Heart left ventricle (tissue), 16 donors: ENCODE data around the gene IL2RG. TPM values are rescaled to one million over a fixed set of nuclear protein-coding genes. Genes with fewer than 3 reads are reported as not detected.

Experiments
- ATAC-seq, 4 donors: fragments of 200-7000 bp; cut with Tn5 transposase; one replicate each; pipeline ENCODE4 v1.9.1; 2020 to 2022; ENCODE audit warnings: moderate library complexity in 4 of 4, mild to moderate bottlenecking in 3 of 4, moderate number of reproducible peaks in 1 of 4
- DNase-seq, 5 donors: peaks; one replicate each; pipeline ENCODE4 v3.0.0-alpha.2; 2020
- H3K27ac ChIP-seq, 12 donors: fragments of 200-600 bp; sonication (generic) in 4 of 12; one replicate each; pipeline versions ENCODE4 v1.5.0 to v1.8.0; 2016 to 2022; ENCODE audit warnings: mild to moderate bottlenecking in 2 of 12
- H3K27me3 ChIP-seq, 9 donors: fragments of 200-600 bp; sonication (generic) in 2 of 9; one replicate each; pipeline versions ENCODE4 v1.5.1 to v1.8.0; 2016 to 2022; ENCODE audit warnings: mild to moderate bottlenecking in 3 of 9
- H3K36me3 ChIP-seq, 9 donors: fragments of 200-600 bp; sonication (generic) in 2 of 9; one replicate each; pipeline versions ENCODE4 v1.5.0 to v1.8.0; 2018 to 2022; ENCODE audit warnings: mild to moderate bottlenecking in 2 of 9
- H3K4me1 ChIP-seq, 12 donors: fragments of 200-600 bp; sonication (generic) in 4 of 12; one replicate each; pipeline versions ENCODE4 v1.5.0 to v1.8.0; 2016 to 2022; ENCODE audit warnings: mild to moderate bottlenecking in 3 of 12
- H3K4me3 ChIP-seq, 12 donors: fragments of 200-600 bp; sonication (generic) in 4 of 12; one replicate each; pipeline versions ENCODE4 v1.5.0 to v1.8.0; 2017 to 2022; ENCODE audit warnings: mild to moderate bottlenecking in 9 of 12, moderate library complexity in 4 of 12
- H3K9me3 ChIP-seq, 12 donors: fragments of 200-600 bp; sonication (generic) in 4 of 12; one replicate each; pipeline versions ENCODE4 v1.5.0 to v1.8.0; 2016 to 2022; ENCODE audit warnings: mild to moderate bottlenecking in 1 of 12
- CTCF ChIP-seq, 12 donors: fragments of 200-600 bp; sonication (generic) in 4 of 12; IDR thresholded peaks; one replicate each; pipeline versions ENCODE4 v1.5.0 to v1.8.0; 2018 to 2022; ENCODE audit warnings: antibody characterized with exemption in 12 of 12, mild to moderate bottlenecking in 5 of 12
- POLR2A ChIP-seq, 2 donors: fragments of 450-650 bp; IDR thresholded peaks; one replicate each; pipeline ENCODE4 v1.6.1; 2017; ENCODE audit warnings: antibody characterized with exemption in 2 of 2, mild to moderate bottlenecking in 2 of 2, moderate library complexity in 2 of 2
- WGBS, 4 donors: extraction: QIAGEN DNeasy Blood & Tissue Kit in 2 of 4; methylation state at CpG; one replicate each; pipeline versions ENCODE4 v1.1.5 to v1.1.7; 2013 to 2018; 5-methylcytosine and 5-hydroxymethylcytosine counted together
- intact Hi-C, 10 donors: fragments of 100-400 bp; cut with DNase I; formaldehyde crosslinking; loops; one replicate each; pipeline versions ENCODE4 v1.11.1 to v1.14.2; 2022
- polyA plus RNA-seq, 2 donors: library from polyadenylated mRNA; stranded (reverse); fragments of 200-250 nt; gene quantifications; one replicate each; pipeline ENCODE4 v1.2.3, GENCODE V29; 2013
- total RNA-seq, 9 donors: library from RNA; depleted of rRNA in 2 of 9; stranded (reverse); fragments of >200 nt in 2 of 9; fragmentation: NEBNext Ultra II Directional in 3 of 9; extraction: Animal tissue kit (Norgen Biotek cat#: 25700) in 3 of 9; gene quantifications; one replicate each; pipeline versions ENCODE4 v1.1.0 to v1.2.4, GENCODE V29; 2016 to 2023
- donor health status: ischemic (EF 13 %, LVEDD 7.1; RV severe dilation, severe dysfunction).
- donor health status: healthy with polysubstance abuse.
- donor health status: DM: no; HTN: yes; CAD: no.
- donor health status: DM: no; HTN: no; CAD: no.
- donor health status: ischemic (EF 25% LVEDD 6.9; RV normal size, moderate dysfunction).
- donor health status: ischemic (EF 25% LVEDD 5.7; RV mildly dilated, moderate dysfunction).
- donor health status: healthy.
- donor health status: DM: yes; HTN: yes; CAD: no.
- donor health status: ischemic (EF 35%, LVEDD 5.7; RV mildly dilated, moderate dysfunction).
- donor health status: nonischemic (EF 11% LVEDD 7.7; RV severe dilation, severe dysfunction).
- donor health status: DM: yes; HTN: yes; CAD: no.
- donor health status: PGD.
- donor health status: ischemic (EF 29% LVEDD 5.4; RV normal size, mild dysfunction).
- donor health status: nonischemic (EF 23%, LVEDD 6.1; RV moderate dilation, normal function).

Gene IL2RG
- total and polyA plus RNA-seq, 11 donors: 0.44 to 25.2 (median 2.0) TPM

- Histone ChIP-seq H3K27me3 (peaks cover 0 to 4% (median 0%) of the 10 kb centered on the region in 9 donors), H3K4me1 (peaks cover 0 to 30% (median 5%) of the 10 kb centered on the region in 12 donors), H3K27ac (no peak overlapping the region), H3K9me3 (no peaks in the 10 kb centered on the region), H3K36me3 (no peaks in the 10 kb centered on the region), H3K4me3 (no peak overlapping the region)
- 68 to 84% (median 76%) methylated on average over 29 to 31 of the region's 31 CpGs for WGBS, 4 donors
- DNase-seq: no peak
- intact Hi-C loops: no loop called here
- ATAC-seq: no peak
- TF ChIP-seq POLR2A (IDR thresholded peaks at IDR 0.05): no peak
- TF ChIP-seq CTCF (IDR thresholded peaks at IDR 0.05): no peak
Measured at GRCh38 chrX:71100581-71101505, 10.5 kb downstream of the IL2RG start.

GRCh38 chrX:71099736-71100135 is 11.6 kb downstream of the IL2RG start:
- intact Hi-C loops: loop anchor here in 5 of 10 donors (5.0 kb wide), 3 partner anchors 33 to 83 kb away; no protein-coding TSS in a partner anchor
- Histone ChIP-seq H3K4me1 (peaks cover 0 to 30% (median 6%) of the 10 kb centered on the region in 12 donors), H3K36me3 (no peaks in the 10 kb centered on the region), H3K27ac (no peak overlapping the region), H3K4me3 (no peak overlapping the region), H3K9me3 (no peaks in the 10 kb centered on the region), H3K27me3 (peaks cover 0 to 4% (median 0%) of the 10 kb centered on the region in 9 donors)
- DNase-seq (no peak), ATAC-seq (no peak)
- TF ChIP-seq CTCF (IDR thresholded peaks at IDR 0.05) (no peak), POLR2A (IDR thresholded peaks at IDR 0.05) (no peak)
- WGBS, 4 donors: 62 to 95% (median 84%) methylated on average over 4 of the region's 4 CpGs

DNA sequence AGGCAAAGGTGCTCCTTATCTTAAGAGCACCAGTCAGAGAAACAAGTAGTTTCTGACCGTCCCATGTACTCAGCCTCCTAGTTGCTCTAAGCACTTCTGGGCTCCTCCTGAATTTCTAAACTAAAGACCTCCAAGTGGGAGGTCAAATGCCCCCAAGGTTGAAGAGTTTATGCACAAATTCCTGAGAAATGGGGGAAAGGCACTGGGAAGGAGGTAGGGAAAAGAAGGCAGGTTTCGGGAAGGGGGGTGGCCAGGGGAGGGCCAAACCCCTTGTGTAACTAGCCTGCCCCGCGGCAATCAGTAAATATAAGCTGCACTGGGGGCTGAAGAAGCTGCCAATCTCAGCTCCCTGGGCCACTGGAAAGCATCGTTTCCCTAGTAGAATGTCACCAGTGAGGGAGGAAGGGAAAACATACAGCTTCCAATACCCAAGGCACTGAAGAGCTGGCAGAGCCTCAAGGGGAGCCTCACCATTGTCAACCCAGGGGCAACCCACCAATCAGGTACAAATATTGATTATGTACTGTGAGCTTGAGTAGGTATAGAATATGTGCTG is 12.3 kb downstream of the IL2RG start:
- intact Hi-C loops: loop anchor here in 6 of 10 donors (1.0 to 5.0 kb wide), 4 partner anchors 30 to 83 kb away; no protein-coding TSS in a partner anchor
- TF ChIP-seq CTCF (IDR thresholded peaks at IDR 0.05) (no peak), POLR2A (IDR thresholded peaks at IDR 0.05) (no peak)

GRCh38 chrX:71098302-71098701 is 13.1 kb downstream of the IL2RG start:
- ATAC-seq (peak in 1 of 4 donors; percentile 33), DNase-seq (peak; percentile 51 to 58 (median 54))
- no peaks in the 10 kb centered on the region for H3K9me3 ChIP-seq
- H3K27ac ChIP-seq: no peak overlapping the region
- H3K36me3 ChIP-seq: no peaks in the 10 kb centered on the region
- TF ChIP-seq POLR2A (IDR thresholded peaks at IDR 0.05) (no peak), CTCF (IDR thresholded peaks at IDR 0.05) (peak; percentile 23 to 62 (median 44))
- intact Hi-C loops: loop anchor here in 6 of 10 donors (1.0 to 5.0 kb wide), 4 partner anchors 31 to 84 kb away; no protein-coding TSS in a partner anchor
- WGBS, 4 donors: 27 to 34% (median 30%) methylated on average over 2 of the region's 2 CpGs
- H3K4me1 ChIP-seq: peaks cover 0 to 19% (median 5%) of the 10 kb centered on the region in 12 donors
- no peak overlapping the region for H3K4me3 ChIP-seq
- peaks cover 0 to 6% (median 0%) of the 10 kb centered on the region in 9 donors for H3K27me3 ChIP-seq

More for the DNA sequence above, 12.3 kb downstream of the IL2RG start:
- Histone ChIP-seq H3K36me3 (no peaks in the 10 kb centered on the region), H3K4me1 (peaks cover 0 to 26% (median 6%) of the 10 kb centered on the region in 12 donors), H3K27ac (no peak overlapping the region), H3K9me3 (no peaks in the 10 kb centered on the region), H3K27me3 (peaks cover 0 to 6% (median 0%) of the 10 kb centered on the region in 9 donors), H3K4me3 (no peak overlapping the region)
- 67 to 72% (median 68%) methylated on average over 5 of the region's 5 CpGs for WGBS, 4 donors
- DNase-seq (no peak), ATAC-seq (no peak)
